ENCODE measurements around the gene NDUFB8.

GRCh38 chr10:100565206-100565985 lies 35.7 kb upstream of the NDUFB8 start:
- TF ChIP-seq, protein P1, sequence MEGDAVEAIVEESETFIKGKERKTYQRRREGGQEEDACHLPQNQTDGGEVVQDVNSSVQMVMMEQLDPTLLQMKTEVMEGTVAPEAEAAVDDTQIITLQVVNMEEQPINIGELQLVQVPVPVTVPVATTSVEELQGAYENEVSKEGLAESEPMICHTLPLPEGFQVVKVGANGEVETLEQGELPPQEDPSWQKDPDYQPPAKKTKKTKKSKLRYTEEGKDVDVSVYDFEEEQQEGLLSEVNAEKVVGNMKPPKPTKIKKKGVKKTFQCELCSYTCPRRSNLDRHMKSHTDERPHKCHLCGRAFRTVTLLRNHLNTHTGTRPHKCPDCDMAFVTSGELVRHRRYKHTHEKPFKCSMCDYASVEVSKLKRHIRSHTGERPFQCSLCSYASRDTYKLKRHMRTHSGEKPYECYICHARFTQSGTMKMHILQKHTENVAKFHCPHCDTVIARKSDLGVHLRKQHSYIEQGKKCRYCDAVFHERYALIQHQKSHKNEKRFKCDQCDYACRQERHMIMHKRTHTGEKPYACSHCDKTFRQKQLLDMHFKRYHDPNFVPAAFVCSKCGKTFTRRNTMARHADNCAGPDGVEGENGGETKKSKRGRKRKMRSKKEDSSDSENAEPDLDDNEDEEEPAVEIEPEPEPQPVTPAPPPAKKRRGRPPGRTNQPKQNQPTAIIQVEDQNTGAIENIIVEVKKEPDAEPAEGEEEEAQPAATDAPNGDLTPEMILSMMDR (IDR thresholded peaks at IDR 0.05) = no peak
- TF ChIP-seq POLR2A (IDR thresholded peaks at IDR 0.05) = no peak
